Measurements from ENCODE around the gene DPH1.

DPH1 gene

GRCh38 chr17:2063261-2064146 is 33.6 kb downstream of the DPH1 start:
- DNase-seq, result no peak

GRCh38 chr17:2064147-2064489 is 34.2 kb downstream of the DPH1 start:
- DNase-seq, result no peak

DNA sequence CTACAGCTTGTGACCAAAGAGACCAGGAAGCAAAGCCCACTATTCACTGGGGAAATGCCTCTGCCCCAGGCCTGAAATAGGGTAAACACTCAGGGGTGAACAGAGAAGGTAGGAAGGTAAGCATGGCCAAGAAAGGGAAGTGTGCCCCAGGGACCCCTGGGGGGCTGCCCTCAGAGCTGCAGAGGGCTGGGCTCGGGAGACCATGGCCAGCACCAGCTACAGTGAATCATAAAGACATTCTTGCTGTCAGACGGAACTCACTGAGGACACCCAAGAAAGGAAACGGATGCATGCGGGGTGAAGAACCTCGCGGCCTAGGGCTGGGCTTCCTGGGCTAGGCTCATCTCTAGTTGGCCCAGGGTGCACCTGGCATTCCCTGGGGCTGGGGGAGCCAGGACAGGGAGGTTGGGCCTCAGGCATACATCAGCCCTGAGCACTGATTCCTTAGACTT is 34.6 kb downstream of the DPH1 start:
- no peak for DNase-seq

DNA sequence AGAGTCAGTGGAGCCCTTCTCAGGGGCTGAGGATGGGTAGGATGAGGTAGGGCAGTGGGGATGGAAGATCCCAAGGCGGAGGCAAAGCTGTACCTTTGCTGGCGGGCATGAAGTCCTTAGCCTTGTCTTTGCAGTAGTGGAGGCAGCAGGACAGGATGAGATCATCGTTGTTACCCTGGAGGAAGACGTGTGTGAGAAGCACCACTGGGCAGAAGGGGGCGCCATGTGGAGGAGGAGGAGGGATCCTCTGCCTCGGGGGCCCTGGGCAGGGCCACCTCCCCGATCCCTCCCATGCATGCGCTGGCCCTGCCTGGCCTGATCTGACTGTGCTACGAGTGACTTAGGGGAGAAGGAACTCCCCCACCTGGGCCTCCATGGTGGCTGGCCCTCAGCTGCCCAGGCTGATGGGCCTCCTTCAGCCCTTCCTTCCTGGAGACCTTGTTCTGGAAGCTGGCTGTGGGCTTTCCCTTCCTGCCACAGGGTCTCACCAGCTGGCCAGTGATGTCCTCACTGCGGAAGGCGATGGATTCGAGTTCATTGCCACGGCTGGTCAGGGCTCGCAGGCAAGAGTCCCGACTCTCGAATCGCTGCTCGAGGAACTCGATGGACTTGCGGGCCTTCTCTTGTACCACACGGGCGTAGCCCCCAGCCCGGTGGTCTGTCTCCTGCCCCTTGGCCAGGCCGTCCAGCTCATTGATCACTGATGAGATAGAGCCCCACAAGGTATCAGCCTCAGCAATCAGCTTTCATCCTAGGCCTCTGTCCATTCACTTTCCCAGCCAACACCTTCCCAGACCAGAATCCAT is 35.2 kb downstream of the DPH1 start:
- no peak for DNase-seq

- no peak for DNase-seq
Observed at GRCh38 chr17:2065949-2066400, 36.0 kb downstream of the DPH1 start.

- DNase-seq, result no peak
Observed at GRCh38 chr17:2067048-2067561, 37.2 kb downstream of the DPH1 start.

DNA sequence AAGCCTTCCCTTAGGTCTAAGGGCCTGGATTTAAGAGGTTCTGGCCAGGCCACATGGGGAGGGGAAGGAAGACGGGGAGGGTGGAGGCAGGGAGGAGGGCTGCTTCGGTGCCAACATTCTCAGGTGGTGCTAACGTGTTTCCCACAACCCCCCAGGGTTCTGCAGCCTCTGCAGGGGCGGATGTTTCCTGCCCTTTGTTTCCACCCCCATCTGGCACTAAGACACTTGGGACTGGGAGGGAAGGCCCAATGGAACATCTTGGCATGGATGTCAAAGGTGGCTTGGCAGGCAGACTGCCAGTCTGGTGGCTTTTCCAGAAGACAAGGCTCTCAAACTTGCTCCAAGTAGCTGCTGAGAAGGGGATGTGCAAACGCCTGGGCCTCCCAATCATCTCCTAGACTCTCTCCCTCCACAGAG is 37.7 kb downstream of the DPH1 start:
- DNase-seq, result no peak

DNA sequence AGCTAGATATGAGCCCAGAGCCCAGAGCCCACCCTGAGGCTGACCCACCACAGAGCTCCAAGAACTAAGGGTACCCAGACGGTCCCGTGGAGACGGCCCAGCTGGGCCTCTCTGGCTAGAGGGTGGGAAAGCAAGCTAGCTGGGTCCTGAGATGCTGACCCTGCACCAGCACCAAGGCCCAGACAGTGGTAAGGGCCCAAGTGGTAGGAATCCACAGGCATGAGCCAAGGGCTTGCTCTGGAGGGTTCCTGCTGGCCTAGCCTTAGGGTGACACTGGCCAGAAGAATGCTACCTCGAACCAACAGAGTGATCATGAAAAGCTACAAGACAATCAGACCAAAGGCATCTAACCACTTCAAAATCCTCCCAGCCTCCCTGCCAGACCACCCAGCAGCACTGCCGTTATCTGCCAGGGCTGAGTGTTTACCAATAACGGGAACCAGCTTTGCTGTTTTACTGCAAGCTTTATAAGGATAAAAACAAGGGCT is 38.1 kb downstream of the DPH1 start:
- no peak for DNase-seq

GRCh38 chr17:2068519-2069051 is 38.6 kb downstream of the DPH1 start:
- DNase-seq, result no peak

DNA sequence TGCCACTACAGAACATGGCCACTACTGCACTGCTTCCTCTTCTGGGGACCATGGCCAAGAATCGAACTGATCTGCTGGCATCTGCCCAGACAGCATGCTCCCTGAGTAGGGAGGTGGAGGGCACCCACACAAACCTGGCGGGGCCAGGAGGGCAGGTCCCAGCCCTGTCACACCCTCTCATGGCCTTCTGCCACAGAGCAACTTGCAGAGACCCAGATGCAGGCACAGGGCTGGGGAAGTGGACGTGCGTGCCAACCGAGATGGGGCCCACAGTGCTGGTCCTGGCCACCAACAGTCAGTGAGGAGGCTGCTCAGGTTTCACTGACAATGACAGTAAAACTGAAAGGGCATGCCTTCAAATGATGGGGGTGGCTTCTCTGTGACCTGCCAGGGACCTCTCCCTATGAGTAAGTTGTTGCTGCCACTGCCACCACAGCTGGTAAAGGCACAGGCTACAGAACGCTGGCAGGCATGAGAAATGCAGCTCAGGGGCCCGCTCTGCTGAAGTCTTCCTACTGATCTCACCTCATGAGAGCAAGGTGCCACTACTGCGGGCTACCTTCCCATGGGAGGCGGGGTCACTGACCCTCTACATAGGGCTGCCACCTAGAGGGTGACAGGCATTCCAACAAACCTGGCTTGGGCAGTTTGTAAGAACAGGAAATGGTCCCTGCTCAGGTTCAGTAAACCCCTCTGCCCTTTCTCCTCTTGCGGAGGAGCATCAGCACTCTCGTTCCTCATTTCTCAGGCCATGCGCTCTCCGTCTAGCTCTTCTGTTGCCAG is 40.5 kb downstream of the DPH1 start:
- no peak for DNase-seq

- no peak for DNase-seq
Observed at GRCh38 chr17:2071024-2071385, 41.1 kb downstream of the DPH1 start.

DNA sequence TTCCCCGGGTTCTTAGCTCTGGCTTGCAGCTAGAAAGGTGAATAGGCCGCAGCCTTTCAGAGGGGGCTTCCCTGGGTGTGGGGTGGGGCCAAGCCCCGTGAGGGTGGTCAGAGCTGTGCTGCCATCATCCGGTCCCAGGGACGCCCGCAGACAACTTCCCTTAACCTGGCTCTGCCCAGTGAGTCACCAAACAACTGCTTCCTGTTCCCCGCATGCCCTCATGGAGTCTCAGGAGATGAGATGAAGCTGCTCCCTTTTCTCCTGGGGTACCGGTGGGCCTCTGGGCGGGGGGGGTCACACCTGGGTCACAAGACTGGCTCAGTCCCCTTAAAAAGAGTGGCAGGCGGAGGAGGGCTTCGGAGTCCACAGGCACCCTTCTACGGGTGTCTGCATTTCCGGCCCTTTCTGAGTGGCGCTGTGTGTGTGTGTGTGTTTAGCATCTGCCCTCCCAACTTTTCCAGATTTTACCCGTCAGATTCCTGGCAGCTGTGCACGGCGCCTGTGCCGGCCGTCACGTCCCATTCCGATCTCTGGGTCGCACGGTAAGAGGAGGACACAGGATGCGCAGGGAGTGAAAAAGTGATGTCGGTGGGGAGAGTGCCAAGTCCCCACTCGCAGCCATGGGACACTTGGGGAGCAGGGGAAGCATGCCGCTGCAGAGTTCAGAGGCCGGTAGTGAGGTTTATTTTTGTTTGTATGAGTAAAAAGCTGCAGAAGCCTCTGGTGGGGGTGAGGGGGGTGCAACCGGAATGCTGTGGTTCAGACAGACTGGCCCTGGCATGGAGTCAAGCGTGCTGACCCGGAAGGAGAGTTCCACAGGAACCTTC is 41.7 kb downstream of the DPH1 start:
- DNase-seq, result no peak

DNA sequence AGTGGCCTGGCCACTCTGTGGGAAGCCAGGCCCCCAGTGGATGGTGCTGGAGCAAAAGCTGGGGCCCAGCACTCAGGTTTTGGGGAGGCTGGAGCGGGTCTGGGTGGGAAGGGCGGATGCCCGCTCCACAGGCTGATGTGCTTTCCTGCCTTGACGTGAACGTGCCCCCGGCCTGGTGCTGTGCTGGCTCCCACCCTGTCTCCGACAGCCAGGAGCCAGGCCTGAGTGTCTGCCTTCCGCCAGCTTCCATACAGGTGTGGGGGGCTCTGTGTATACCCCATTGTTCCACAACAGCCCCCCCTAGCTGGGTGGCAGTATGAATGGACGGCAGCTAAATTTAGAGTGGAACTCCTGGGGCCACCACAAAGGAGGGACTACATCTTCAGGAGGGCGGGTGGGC is 45.0 kb downstream of the DPH1 start:
- no peak for DNase-seq

DNA sequence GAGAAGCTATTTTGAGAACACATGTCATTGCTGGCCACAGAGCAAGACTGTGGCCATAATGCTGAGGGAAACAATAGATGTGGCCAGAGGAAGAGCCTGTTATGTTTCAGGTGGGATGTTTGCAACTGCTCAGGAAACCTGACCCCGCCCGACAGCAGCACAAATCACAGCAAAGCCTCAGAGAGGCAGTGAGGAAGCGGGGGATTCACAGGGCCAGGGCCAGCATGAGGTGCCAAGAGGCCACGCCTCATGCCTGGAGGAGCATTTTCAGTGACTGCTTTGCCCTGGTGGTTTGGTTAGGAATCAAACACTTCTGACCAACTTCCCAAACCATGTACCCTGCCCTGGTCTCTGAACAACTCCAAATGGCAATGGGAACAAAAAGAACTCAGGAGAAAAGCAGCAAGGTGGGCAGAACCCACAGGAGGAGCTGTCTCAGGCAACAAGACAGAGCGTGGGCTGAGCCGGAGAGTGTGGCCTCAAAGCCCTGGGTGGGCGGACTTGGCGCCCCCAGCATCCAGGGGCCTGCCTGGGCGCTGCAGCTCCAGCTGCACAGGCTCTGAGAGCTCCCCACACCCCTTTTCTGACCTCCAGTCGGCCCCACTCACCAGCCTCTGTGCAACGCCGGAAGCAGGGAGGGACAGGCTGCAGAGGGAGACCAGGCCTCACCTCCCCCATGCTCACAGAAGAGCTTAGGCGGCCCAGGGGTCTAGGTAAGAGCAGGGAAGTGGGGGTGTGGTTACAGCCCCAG is 45.6 kb downstream of the DPH1 start:
- no peak for DNase-seq

- no peak for DNase-seq
Observed at GRCh38 chr17:2076087-2076984, 46.4 kb downstream of the DPH1 start.

DNA sequence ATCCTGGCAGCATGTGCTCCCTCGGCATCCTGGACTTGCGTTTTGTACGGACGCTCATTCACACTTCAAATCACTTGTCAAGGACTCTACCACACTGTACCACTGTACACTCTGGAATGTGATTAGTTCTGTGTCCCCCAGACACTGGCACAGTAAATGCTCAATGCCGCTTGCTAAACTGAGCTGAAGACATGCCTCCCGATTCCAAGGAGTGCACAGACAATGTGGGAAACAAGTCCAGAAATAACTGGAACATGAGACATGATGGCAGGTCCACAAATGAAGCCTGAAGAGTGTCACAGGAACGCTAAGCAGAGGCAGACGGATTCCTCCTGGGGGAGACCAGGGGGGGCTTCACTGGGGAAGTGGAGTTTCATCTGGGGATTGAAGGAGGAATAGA is 47.1 kb downstream of the DPH1 start:
- DNase-seq, result no peak

GRCh38 chr17:2081564-2081963 is 51.6 kb downstream of the DPH1 start:
- DNase-seq, result no peak

- DNase-seq, result no peak
Observed at GRCh38 chr17:2082003-2082781, 52.2 kb downstream of the DPH1 start.

- no peak for DNase-seq
Observed at GRCh38 chr17:2083613-2084035, 53.7 kb downstream of the DPH1 start.
